Measurements from ENCODE around the gene HMGCS2.
"Not testable (repeated sequence)": the region's sequence is repeated elsewhere in the genome, so short reads cannot be mapped to it uniquely, and the experiment has no call there.

Gene HMGCS2

DNA sequence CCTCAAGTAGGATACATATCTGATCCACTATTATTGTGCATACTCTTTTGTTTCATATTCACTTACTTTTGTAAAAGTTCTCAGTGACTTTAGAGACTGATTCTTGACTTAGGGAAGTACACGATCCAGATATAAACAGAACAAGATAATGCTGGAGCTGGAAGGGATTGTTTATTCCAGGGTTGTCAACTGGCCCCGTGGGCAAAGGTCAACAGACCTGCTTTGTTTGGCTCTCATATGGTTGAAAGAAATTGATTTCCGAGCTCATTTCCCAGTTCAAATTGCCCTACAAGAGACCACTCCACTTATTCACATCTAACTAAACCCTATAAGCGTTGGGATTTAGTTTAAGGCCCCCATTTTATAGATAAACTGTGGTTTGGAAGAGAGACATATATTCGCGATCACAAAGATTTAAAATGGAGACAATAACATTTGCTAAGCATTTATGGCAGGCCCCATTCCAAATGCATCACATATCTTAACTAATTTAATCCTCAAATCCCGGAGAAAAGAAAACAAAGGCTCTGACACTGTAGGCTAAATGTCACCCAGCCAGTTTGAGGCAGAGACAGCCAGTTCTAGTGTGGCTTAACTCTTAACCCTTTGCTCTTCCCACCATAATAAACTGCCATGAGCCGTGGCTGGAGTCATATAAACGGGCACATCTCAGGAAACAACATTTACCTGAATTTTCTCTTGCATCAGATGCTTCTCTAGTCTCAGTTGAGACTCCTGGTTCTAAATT is 21.9 kb upstream of the HMGCS2 start:
- DNase-seq (ENCODE audit: low read depth in 3 of 3, low spot score in 1 of 3), result no peak

DNA sequence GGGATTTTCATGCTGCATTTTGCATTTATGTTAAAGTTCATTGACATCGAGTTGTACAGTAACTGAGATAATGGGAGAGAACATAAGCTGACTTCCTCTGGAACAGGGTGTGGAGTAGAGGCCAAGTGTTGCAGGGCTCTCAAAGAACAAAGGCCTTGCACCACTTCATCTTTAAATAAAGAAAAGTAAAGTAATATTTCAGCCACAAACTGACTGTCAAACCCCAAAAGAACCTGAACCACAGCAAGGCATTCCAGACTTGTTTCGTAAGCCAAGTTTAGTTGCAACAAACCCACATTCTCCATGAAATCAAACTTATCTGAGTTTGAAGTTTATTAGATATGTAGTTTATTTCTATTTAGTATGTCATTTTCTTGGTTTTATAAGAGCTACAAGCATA is 19.1 kb upstream of the HMGCS2 start:
- no peak for DNase-seq (ENCODE audit: low read depth in 3 of 3, low spot score in 1 of 3)

DNA sequence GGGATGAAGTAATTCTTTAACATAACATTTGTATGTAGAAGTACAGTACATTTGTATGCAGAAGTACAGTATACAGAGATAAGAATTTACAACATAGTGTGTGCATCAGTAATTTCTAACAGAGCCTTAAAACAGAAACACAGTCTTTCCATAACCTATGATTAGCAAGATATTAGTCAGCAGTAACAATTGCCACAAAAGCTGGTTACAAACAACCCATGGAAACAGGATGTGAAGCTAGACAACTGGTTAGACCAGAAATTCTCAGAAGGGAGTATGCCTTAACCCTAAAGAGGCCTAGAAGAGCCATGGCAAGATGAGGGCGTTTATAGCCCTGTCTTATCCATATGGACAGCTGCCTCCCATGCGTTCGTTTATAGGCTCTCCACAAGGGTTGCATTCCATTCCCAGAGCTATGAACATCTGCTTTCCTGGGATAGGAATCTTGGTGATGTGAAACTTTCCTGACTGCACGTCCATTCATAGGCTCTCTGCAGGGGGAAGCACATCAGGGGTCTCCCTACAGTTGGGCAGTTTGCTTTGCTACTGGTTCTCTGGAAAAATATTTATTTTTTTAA is 17.9 kb upstream of the HMGCS2 start:
- not testable (repeated sequence) for DNase-seq (ENCODE audit: low read depth in 3 of 3, low spot score in 1 of 3)

DNA sequence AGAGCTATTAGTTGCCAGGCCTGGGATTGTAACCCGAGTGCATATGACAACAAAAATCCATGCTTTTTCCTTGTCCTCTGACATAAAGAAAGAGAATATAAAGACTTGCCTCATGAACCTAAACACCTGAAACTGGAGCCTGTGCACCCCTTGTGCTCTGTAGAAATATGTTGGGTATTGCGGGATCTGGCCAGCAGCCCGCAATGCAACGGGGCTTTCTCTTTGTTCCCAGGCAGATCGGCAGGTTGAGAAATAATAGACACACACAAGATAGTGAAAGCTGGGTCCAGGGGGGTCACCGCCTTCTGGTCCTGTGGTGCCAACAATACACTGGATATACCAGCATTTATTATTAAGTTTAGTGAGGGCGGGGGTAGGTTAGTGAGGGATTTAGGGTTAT is 17.3 kb upstream of the HMGCS2 start:
- not testable (repeated sequence) for DNase-seq (ENCODE audit: low read depth in 3 of 3, low spot score in 1 of 3)

DNA sequence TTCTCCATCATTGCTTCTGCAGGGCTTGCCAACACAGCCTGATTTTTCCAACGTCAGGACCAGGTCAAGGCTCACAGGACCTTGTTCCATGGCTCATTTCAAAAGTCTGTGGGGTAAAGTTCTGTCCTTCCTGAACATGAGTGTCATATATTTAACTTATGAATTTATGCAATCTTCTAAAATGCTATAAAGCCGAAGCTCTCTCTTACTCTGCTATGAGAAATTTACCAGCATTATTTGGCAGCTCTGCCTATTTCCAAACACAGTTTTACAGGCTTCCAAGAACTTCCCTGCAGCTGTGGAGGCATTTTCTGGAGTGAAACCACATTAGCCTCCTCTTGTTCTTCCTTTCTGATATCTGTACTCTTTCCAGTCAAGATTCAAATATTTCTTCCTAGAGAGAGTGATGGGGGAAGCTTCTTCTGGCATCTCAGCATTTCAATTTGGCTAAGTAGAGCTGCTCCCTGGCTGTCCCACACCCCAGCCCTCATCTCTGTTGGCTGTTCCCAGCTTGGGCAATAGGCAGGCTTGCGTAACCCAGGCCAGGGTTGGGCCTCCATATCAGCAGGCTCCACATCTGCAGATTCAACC is 15.6 kb upstream of the HMGCS2 start:
- no peak for DNase-seq (ENCODE audit: low read depth in 3 of 3, low spot score in 1 of 3)

DNA sequence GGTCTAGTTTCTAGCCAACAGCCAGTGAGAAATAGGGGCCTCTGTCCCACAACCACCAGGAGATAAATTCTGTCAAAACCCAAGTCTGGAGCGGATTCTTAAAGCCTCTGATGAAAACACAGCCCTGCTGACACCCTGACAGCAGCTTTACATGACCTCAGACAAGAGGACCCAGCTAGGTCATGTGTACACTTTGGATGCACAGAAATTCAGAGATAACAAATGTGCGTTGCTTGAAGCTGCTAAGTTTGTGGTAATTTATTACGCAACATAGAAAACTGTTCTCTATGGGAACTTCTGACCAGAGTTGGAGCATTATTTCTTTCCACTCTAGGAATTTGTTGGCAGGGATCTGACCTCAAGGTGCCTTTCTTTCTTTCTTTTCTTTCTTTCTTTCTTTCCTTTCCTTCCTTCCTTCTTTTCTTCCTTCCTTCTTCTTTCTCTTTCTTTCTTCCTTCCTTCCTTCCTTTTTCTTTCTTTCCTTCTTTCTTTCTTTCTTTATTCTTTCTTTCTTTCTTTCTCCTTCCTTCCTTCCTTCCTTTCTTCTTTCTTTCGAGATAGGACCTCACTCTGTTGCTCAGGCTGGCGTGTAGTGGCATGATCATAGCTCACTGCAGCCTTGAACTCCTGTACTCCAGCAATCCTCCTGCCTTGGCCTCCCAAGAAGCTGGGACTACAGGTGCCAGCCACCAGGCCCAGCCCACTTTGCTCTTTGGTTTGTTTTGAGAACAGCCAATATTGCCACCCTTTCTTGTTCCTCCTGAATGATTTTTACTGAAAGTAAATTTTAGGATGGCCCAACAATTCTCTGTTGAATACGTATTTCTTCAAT is 14.9 kb upstream of the HMGCS2 start:
- DNase-seq (ENCODE audit: low read depth in 3 of 3, low spot score in 1 of 3), result no peak

DNA sequence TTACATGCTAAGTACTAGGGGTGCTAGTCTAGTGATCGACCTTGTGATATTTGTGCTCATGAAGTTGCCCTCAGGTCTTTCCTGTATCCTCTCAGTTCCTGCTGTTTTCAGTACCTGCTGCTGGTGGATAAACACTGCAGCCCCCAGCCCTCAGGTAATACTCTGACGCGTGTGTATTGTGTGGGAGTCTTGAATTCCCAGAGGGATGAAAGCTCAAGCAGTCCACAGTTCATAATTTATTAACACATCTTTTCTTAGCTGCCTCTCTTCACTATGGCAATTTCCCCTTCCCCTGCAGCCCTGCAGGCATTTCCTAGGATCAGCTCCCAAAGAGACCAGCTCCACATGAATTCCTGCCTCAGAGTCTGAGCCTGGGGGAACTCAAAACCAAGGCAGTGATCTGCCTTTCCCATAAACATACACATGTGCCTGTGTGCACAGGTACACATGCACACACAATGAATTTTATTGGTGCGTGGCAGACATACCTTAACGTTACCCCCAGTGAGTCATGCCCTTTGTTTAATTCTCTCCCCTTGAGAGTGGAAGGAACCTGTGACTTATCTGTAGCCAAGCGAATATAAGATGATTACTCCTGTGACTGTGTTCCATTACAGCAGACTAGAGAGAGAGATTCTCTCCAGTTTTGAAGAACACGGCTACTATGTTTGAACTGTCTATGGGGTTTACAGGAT is 14.1 kb upstream of the HMGCS2 start:
- no peak for DNase-seq (ENCODE audit: low read depth in 3 of 3, low spot score in 1 of 3)

DNA sequence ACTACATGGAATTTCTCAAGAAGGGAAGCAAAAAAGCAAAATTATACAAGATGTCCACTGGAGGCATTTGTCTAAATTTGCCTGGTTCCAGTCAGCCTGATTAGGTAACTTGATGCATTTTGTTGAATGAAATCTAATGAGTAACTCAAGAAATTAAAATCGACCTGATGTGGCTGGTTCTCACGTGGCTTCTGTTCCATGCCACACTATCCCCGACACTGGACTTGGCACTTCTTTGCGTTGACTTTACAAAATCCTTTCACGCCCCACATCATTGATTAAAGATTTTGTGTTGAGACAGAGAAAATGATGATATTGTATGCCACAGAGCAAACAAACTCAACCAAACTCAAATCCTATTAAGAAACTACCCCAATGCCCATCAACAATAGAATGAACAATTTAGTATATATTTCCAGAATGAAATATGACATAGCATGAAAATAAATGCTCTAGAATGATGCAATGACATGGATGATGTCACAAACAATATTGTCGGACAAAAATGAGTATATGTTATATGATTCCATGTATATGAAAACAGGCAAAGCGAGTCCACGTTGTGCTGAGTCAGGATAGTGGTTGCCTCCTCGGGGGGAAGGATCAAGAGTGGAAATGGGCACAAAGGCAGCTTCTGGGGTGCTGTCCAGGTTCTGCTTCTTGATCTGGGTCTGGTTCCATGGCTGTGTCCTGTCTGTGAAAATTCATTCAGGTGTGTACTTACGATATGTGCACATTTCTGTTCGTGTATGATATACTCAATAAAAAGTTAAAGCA is 12.9 kb upstream of the HMGCS2 start:
- no peak for DNase-seq (ENCODE audit: low read depth in 3 of 3, low spot score in 1 of 3)

DNA sequence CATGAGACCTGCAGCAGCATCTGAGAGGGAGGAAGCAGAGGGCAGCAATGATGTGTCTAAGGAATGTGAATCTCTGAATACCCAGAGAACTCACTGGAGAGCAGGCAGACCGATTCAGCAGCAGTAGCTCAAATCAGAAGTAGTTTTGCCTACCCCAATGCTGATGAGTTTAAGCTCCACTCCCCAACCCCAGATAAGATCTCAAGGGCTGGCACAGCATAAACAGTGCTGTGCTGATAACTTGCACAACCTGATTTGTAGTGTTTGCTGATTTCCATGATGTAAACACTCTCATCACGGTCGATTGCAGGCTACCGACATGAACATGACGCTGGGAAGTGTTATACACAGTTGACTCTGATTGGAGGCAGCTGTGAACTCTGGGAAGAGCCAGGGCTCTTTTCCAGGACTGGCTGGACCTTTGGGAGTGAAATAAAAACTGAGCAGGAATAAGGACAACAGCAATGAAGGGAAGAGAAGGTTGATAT is 11.2 kb upstream of the HMGCS2 start:
- no peak for DNase-seq (ENCODE audit: low read depth in 3 of 3, low spot score in 1 of 3)

DNA sequence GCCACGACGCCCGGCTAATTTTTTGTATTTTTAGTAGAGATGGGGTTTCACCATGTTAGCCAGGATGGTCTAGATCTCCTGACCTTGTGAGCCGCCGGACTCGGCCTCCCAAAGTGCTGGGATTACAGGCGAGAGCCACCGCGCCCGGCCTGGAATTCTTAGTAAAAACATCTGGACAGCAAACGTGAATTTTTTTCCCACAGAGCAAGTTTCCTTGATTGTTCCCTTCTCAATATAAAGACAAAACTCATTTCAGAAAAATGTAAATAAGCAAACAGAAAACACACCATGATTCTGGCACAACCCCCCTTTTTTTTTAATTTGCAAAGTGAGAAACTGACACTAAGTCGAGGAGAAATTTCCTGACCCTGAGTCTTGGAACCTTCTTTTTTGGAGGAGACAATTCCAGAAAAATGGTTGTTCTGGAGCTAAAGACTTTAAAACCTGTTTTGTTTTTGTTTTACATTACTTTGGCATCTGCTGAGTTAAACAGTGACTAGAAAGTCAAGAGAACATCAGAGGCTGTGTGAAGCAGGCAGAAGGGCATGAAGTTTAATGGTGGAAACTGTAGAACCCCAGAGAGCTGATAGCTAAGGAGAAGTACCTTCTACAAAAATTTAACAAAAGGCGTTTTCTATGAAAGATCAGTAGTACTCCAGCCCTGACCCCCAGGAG is 10.3 kb upstream of the HMGCS2 start:
- no peak for DNase-seq (ENCODE audit: low read depth in 3 of 3, low spot score in 1 of 3)

DNA sequence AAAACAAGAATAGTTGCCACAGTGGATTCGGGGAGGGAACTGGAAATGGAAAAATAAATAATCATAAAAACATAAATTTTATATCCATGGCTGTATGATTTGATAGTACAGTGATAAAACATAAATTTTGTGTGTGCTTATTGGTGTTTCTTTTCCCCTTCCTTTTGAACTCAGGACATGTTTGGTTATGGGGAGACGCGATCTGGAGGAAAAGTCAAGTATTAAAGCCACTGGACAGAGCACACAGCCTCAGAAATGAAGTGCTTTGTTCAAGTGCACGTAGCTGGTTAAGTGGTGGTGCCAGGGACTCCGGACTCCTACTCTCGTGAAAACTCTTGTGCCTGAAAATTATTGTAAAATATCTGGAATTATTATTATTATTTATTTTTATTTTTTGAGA is 9.7 kb upstream of the HMGCS2 start:
- DNase-seq (ENCODE audit: low read depth in 3 of 3, low spot score in 1 of 3), result no peak

DNA sequence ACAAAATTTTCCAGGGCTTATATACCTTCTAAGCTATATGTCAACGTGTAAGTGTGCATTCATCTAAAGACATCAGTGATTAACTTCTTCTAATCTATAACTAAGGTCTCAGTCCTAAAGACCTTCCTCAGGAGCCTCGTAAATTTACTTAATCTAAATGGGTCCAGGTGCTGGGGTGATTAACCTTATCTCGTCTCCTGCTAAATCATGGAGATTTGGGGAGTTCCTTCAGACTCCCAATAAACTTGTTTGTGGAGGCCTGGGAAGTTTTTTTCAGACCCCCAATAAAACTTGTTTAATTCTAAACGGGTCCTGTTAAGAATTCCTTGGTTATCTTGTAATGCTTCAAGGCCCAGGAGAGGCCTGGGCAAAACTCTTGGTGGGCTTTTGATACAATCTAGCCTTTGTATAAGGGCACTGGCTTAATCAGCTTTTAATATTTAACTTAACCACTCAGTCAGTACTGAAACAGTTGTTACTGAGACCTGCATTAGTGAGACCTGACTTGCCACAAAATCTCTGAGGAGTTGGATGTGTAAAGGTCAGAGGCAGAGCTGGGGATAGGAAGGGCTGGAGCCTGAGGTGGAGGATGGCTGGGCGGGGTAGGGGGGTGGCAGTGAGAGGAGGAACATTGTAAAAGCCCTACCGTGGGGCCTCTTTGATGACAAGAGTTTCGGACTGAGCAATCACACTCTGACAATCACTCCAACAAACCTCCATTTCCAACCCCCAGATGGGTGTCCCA is 6.2 kb upstream of the HMGCS2 start:
- DNase-seq (ENCODE audit: low read depth in 3 of 3, low spot score in 1 of 3), result no peak

DNA sequence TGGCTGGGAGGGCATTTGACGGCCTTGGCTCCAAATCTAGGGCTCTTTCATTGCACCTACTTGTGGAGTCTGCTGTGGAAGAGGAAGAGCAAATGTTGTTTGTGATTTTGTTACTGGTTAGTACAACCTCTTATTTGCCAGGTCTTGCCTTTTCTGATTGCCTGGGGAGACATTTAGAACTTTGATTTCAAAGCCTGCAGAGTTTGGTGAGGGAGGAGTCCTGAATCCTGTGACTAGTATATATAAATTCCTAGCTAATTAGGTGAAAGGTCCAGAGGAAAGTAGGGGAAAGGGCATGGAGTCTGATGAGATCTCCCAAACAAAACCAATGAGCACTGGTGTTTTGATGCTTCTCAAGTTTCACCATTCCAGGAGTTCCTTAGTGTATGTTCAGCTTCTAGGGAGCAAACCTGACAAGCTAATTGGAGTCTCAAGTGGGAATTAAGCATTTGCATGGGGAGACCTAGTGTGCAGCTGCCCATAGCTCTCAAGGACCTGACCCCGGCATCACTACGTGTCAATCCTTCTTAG is 5.1 kb upstream of the HMGCS2 start:
- no peak for DNase-seq (ENCODE audit: low read depth in 3 of 3, low spot score in 1 of 3)

DNA sequence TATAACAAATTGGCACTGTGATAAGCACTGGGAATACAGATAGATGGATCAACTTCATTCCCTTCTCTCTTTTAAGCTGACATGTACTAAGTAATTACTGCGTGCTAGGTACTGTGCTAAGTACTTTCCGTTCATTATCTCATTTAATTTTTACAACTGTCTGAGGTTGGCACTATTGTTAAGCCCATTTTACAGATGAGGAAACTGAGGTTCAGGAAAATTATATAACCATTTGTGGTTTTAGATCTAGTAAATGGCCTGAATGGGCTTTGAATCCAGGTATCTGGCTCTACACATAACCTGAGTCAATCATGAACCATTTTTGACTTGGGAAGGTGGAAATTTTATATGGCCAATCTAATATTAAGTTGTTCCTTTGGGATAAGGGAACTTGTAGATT is 3.6 kb upstream of the HMGCS2 start:
- DNase-seq (ENCODE audit: low read depth in 3 of 3, low spot score in 1 of 3), result no peak

DNA sequence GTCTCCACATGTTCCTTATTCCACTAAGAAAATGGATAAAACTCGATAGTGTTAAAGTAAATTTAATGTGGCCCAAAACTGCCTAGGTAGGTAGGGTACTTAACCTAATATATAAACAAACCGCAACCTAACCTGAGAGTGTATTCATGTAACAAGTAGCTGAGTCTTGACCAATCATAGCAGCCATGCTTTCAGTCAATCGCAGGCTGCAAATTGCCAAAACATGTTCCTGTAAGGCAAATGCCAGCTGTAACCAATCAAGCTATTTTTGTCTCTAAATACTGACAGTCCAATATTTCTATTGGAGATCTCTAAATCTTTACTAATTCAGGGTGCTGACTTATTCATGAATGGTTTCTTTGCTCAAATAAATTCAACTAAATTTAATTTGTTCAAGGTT is 3.1 kb upstream of the HMGCS2 start:
- DNase-seq (ENCODE audit: low read depth in 3 of 3, low spot score in 1 of 3), result no peak

DNA sequence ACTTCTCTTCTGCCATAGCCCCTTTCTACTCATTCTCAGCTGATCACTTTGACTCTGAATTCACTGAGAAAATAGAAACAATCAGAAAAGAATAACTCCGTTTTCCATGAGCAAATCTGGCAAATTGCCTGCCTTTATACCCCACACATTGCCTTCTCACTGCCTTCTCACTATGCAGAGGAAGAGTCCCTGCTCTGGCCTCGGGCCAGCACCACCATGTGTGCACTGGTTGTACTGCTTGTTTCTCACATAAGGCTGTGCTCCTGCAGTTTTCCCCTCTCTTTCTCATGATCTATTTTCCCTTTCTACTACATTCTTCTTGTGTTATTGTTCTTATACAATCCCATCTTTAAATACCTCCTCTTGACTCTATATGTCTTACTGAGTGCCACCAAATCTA is 2.3 kb upstream of the HMGCS2 start:
- no peak for DNase-seq (ENCODE audit: low read depth in 3 of 3, low spot score in 1 of 3)

DNA sequence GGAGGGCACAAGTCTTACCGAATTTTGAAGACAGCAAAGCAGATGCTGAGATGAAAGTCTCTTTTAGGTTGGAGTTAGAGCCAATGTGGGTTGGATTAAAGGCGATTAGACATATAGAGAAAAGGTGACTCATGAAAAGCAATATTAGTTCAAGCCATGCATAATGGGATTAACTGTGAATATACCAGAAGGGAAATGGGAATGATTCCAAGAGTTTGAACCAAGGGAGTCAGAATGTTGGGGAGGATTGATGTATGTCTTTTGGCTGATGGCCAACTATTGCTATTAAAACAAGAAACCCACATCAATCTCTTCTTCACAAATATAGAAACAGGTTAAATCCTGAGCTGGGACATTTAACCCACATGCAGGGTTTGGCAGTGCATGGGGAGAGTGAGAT is 1.2 kb downstream of the HMGCS2 start:
- DNase-seq (ENCODE audit: low read depth in 3 of 3, low spot score in 1 of 3), result no peak

DNA sequence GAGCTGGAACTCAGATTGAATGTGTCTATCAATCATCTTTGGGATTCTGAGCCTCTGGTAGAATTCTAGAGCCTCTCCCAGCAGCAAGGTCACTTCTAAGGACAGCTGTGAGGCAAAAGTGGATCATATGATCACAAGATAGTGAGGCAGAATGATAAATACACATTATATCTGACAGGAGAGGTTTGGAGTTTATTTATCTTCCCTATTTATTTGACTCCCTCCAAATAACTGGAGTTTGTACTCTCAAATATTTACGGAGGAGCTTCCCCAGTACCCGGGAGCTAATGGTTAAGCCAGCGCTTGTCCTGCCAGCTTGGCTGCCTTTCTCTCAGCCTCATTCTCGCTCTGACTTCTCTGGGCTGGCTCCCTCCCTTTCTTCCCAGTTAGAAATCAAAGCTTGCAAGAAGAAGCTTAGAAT is 2.3 kb downstream of the HMGCS2 start:
- DNase-seq (ENCODE audit: low read depth in 3 of 3, low spot score in 1 of 3), result no peak

DNA sequence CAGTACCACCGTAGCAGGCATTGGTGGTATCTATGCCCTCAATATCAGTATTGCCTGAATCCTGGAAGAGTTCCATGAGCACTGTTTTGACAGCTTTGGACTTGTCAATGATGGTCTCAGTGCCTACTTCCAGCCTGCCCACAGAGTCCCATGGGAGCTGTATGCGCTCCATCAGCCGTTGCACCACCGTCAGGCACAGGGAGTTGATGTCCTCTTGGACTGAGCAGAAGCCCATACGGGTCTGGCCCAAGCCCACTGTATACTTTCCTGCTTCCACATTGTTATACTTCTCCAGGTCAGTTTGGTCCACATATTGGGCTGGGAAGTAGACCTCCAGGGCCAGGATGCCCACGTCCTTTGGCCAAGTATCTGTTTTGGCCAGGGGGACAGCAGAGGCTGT is 4.5 kb downstream of the HMGCS2 start:
- no peak for DNase-seq (ENCODE audit: low read depth in 3 of 3, low spot score in 1 of 3)

Data from stimulated activated CD4-positive, alpha-beta T cell treated with anti-CD3 and anti-CD28 coated beads, TNF-alpha, amount 100 ng/mL, for 1 hour (primary cell).